Measurements from ENCODE around the gene FNDC1. TPM values are rescaled to one million over a fixed set of nuclear protein-coding genes. Genes with fewer than 3 reads are reported as not detected.

Gene FNDC1
- total and polyA plus RNA-seq, 12 donors, result 0.07 to 6.2 (median 2.7) TPM

- Histone ChIP-seq H3K36me3 (no peaks in the 10 kb centered on the region), H3K4me3 (no peak overlapping the region), H3K9me3 (no peaks in the 10 kb centered on the region), H3K27me3 (peaks cover 0 to 34% (median 4%) of the 10 kb centered on the region in 7 donors), H3K4me1 (peaks cover 0 to 16% (median 10%) of the 10 kb centered on the region in 9 donors), H3K27ac (no peak overlapping the region)
- DNase-seq, result no peak
- WGBS, 2 donors, result 20 to 35% methylated on average over 4 of the region's 4 CpGs
- peak in 5 of 8 donors; percentile 56 to 92 (median 86) for ATAC-seq
- TF ChIP-seq, protein P1, sequence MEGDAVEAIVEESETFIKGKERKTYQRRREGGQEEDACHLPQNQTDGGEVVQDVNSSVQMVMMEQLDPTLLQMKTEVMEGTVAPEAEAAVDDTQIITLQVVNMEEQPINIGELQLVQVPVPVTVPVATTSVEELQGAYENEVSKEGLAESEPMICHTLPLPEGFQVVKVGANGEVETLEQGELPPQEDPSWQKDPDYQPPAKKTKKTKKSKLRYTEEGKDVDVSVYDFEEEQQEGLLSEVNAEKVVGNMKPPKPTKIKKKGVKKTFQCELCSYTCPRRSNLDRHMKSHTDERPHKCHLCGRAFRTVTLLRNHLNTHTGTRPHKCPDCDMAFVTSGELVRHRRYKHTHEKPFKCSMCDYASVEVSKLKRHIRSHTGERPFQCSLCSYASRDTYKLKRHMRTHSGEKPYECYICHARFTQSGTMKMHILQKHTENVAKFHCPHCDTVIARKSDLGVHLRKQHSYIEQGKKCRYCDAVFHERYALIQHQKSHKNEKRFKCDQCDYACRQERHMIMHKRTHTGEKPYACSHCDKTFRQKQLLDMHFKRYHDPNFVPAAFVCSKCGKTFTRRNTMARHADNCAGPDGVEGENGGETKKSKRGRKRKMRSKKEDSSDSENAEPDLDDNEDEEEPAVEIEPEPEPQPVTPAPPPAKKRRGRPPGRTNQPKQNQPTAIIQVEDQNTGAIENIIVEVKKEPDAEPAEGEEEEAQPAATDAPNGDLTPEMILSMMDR (IDR thresholded peaks at IDR 0.05), result no peak
- intact Hi-C loops (cut with DNase I), result no loop called here
These were observed 42.8 kb downstream of the FNDC1 start for GRCh38 chr6:159212028-159212427.

DNA sequence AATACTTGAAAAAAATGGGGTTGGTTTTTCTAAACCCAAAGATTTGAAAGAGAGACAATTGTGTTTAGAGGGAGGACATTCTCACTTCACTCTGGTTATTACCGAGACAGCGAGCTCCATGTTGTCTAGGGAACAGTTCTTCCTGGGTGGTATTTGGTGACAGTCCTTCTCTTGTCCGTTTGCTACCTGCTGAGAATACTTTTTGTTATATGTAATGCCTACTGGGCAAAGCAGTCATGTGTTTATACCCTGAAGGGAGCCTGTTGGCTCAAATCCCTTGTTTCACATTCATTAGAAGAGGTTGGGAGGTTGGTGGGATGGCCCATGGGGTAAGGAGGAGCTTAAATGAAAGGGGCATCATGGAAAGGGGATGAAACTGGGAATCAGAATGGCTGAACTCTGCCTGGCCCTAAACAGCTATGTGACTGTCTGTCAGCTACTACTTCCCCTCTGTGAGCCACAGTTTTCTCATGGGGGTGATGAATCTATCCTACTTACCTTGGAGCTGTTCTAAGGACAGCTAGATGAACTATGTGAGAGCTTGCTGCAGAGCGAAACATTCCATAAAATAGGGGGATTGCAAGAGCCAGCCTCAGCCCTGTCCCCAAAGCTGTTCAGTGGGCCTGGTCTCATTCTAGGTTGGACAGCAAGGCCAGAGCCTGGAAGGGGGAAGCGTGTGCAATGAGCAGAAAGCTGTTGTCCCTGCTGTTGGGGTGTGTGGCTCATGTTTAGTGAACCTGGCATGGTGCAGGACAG is 43.5 kb downstream of the FNDC1 start:
- peaks cover 0 to 41% (median 6%) of the 10 kb centered on the region in 7 donors for H3K27me3 ChIP-seq
- TF ChIP-seq, protein P1 (IDR thresholded peaks at IDR 0.05), result no peak
- H3K4me1 ChIP-seq, result peaks cover 0 to 16% (median 10%) of the 10 kb centered on the region in 9 donors
- WGBS, 2 donors, result 91 to 94% methylated on average over 5 of the region's 5 CpGs
- DNase-seq, result no peak
- no peak overlapping the region for H3K4me3 ChIP-seq
- intact Hi-C loops (cut with DNase I), result no loop called here
- ATAC-seq, result no peak
- no peaks in the 10 kb centered on the region for H3K36me3 ChIP-seq
- H3K27ac ChIP-seq, result no peak overlapping the region
- H3K9me3 ChIP-seq, result no peaks in the 10 kb centered on the region

- H3K4me1 ChIP-seq, result peaks cover 0 to 16% (median 10%) of the 10 kb centered on the region in 9 donors
- H3K27ac ChIP-seq, result no peak overlapping the region
- TF ChIP-seq, protein P1 (IDR thresholded peaks at IDR 0.05), result no peak
- intact Hi-C loops (cut with DNase I), result no loop called here
- no peak overlapping the region for H3K4me3 ChIP-seq
- ATAC-seq (no peak), DNase-seq (no peak)
- H3K36me3 ChIP-seq, result no peaks in the 10 kb centered on the region
- peaks cover 0 to 44% (median 6%) of the 10 kb centered on the region in 7 donors for H3K27me3 ChIP-seq
- H3K9me3 ChIP-seq, result no peaks in the 10 kb centered on the region
- 59 to 73% methylated on average over 3 of the region's 3 CpGs for WGBS, 2 donors
These were observed 44.2 kb downstream of the FNDC1 start for GRCh38 chr6:159213405-159213804.

GRCh38 chr6:159214281-159214680 is 45.1 kb downstream of the FNDC1 start:
- no peaks in the 10 kb centered on the region for H3K9me3 ChIP-seq
- TF ChIP-seq, protein P1 (IDR thresholded peaks at IDR 0.05), result no peak
- no peaks in the 10 kb centered on the region for H3K36me3 ChIP-seq
- intact Hi-C loops (cut with DNase I), result no loop called here
- peaks cover 0 to 46% (median 10%) of the 10 kb centered on the region in 7 donors for H3K27me3 ChIP-seq
- DNase-seq (no peak), ATAC-seq (no peak)
- 48 to 56% methylated on average over 2 of the region's 2 CpGs for WGBS, 2 donors
- H3K27ac ChIP-seq, result no peak overlapping the region
- H3K4me1 ChIP-seq, result peaks cover 0 to 16% (median 10%) of the 10 kb centered on the region in 9 donors
- no peak overlapping the region for H3K4me3 ChIP-seq

Measured in heart right ventricle (tissue), 16 donors.